Tibial nerve (tissue), 4 donors: ENCODE measurements around the gene ARL14EPL. TPM values are rescaled to one million over a fixed set of nuclear protein-coding genes. Genes with fewer than 3 reads are reported as not detected.
A peak's percentile ranks its signal among the peaks of the same experiment; 100 is the strongest.

Experiments used
- DNase-seq, 2 donors: peaks; one replicate each; pipeline ENCODE4 v3.0.0-alpha.2; 2019; ENCODE audit warnings: low spot score in 2 of 2
- H3K27ac ChIP-seq, 4 donors: fragments of 200-600 bp; sonication (generic) in 3 of 4; one replicate each; pipeline ENCODE4 v1.5.1; 2017 to 2019; ENCODE audit warnings: mild to moderate bottlenecking in 1 of 4
- H3K27me3 ChIP-seq, 2 donors: fragments of 200-600 bp; sonication (generic) in 1 of 2; one replicate each; pipeline versions ENCODE4 v1.5.1 to v1.6.0; 2017 to 2019
- H3K36me3 ChIP-seq, 3 donors: fragments of 200-600 bp; sonication (generic); one replicate each; pipeline ENCODE4 v1.5.1; 2018 to 2019
- H3K4me1 ChIP-seq, 4 donors: fragments of 200-600 bp; sonication (generic) in 3 of 4; one replicate each; pipeline ENCODE4 v1.5.1; 2017 to 2019
- H3K4me3 ChIP-seq, 4 donors: fragments of 200-600 bp; sonication (generic) in 3 of 4; one replicate each; pipeline ENCODE4 v1.5.1; 2017 to 2019; ENCODE audit warnings: mild to moderate bottlenecking in 1 of 4, moderate library complexity in 1 of 4
- H3K9me3 ChIP-seq, 4 donors: fragments of 200-600 bp; sonication (generic) in 3 of 4; one replicate each; pipeline ENCODE4 v1.5.1; 2017 to 2019
- EP300 ChIP-seq, 2 donors: sonication (generic); formaldehyde crosslinking; IDR thresholded peaks; one replicate each; pipeline ENCODE4 v1.6.1; 2017; ENCODE audit warnings: antibody characterized with exemption in 2 of 2, mild to moderate bottlenecking in 1 of 2
- POLR2A ChIP-seq, 2 donors: fragments of 450-650 bp; IDR thresholded peaks; one replicate each; pipeline ENCODE4 v1.6.1; 2017; ENCODE audit warnings: antibody characterized with exemption in 2 of 2, mild to moderate bottlenecking in 2 of 2, moderate library complexity in 2 of 2
- WGBS, 2 donors: methylation state at CpG; one replicate each; pipeline ENCODE4 v1.1.5; 2018; 5-methylcytosine and 5-hydroxymethylcytosine counted together
- total RNA-seq, 4 donors: library from RNA; depleted of rRNA; stranded (reverse); fragments of >200 nt; gene quantifications; one replicate each; pipeline ENCODE4 v1.1.0, GENCODE V29; 2016
- TF ChIP-seq, protein P1 (sequence below), 5 experiments: fragments of 200-600 bp in 3 of 5; fragments of 450-650 bp in 2 of 5; sonication (generic) in 3 of 5; IDR thresholded peaks; one replicate each; pipeline ENCODE4 v1.5.1; 2016 to 2019; ENCODE audit warnings: antibody characterized with exemption in 5 of 5, mild to moderate bottlenecking in 3 of 5, moderate library complexity in 2 of 5

The ARL14EPL gene
- total RNA-seq, 4 donors from 2014 or later = 0.21 TPM; not detected in 3

DNA sequence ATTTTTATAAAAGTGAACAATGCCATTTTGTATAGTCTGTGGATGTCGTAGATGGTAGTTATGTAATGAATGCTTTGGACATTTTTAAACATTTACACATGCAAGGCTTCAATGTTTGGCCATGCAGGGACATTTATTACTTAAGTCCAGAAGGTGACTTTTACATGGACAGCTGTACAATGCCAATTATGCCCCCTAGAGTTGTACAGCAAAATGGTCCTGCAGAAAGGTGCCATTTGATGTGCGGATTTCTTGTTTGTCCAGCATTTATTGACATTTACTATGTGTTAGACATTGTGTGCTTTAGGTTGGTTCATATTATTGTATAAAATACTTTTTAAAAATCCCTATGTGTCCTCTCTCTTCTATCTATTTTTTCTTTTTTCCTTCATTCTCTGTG, 30.1 kb downstream of the ARL14EPL start:
- no peaks in the 10 kb centered on the region for H3K4me1 ChIP-seq
- DNase-seq = no peak
- no peaks in the 10 kb centered on the region for H3K36me3 ChIP-seq
- H3K4me3 ChIP-seq = no peak overlapping the region
- TF ChIP-seq, protein P1, sequence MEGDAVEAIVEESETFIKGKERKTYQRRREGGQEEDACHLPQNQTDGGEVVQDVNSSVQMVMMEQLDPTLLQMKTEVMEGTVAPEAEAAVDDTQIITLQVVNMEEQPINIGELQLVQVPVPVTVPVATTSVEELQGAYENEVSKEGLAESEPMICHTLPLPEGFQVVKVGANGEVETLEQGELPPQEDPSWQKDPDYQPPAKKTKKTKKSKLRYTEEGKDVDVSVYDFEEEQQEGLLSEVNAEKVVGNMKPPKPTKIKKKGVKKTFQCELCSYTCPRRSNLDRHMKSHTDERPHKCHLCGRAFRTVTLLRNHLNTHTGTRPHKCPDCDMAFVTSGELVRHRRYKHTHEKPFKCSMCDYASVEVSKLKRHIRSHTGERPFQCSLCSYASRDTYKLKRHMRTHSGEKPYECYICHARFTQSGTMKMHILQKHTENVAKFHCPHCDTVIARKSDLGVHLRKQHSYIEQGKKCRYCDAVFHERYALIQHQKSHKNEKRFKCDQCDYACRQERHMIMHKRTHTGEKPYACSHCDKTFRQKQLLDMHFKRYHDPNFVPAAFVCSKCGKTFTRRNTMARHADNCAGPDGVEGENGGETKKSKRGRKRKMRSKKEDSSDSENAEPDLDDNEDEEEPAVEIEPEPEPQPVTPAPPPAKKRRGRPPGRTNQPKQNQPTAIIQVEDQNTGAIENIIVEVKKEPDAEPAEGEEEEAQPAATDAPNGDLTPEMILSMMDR (IDR thresholded peaks at IDR 0.05) = no peak
- TF ChIP-seq EP300 (IDR thresholded peaks at IDR 0.05) (no peak), POLR2A (IDR thresholded peaks at IDR 0.05) (no peak)
- H3K27ac ChIP-seq = no peak overlapping the region
- H3K9me3 ChIP-seq = no peaks in the 10 kb centered on the region
- WGBS, 2 donors = 71 to 87% methylated on average over 2 of the region's 2 CpGs
- H3K27me3 ChIP-seq = peaks cover 0 to 5% of the 10 kb centered on the region in 2 donors

DNA sequence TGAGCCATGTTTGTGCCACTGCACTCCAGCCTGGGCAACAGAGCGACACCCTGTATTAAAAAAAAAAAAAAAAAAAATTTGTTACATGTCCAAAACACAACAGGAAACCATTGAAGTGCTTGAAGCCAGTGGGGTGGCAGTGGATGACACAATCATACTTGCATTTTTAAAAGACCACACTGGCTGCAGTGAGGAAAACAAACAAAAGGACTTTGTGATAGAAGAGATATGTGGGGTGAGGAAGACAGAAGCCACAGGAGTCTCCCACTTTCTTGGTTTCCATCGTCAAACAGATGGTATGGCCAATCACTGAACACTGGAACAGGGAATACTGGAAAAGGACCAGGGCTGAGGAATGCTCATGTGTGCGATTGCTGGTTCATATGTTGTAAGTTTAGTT, 31.7 kb downstream of the ARL14EPL start:
- Histone ChIP-seq H3K27me3 (peaks cover 0 to under 1% of the 10 kb centered on the region in 2 donors), H3K36me3 (no peaks in the 10 kb centered on the region), H3K9me3 (no peaks in the 10 kb centered on the region), H3K27ac (no peak overlapping the region), H3K4me3 (no peak overlapping the region), H3K4me1 (no peaks in the 10 kb centered on the region)
- WGBS, 2 donors = 60 to 61% methylated on average over 3 of the region's 3 CpGs
- no peak for TF ChIP-seq POLR2A (IDR thresholded peaks at IDR 0.05)
- TF ChIP-seq EP300 (IDR thresholded peaks at IDR 0.05) = no peak
- TF ChIP-seq, protein P1 (IDR thresholded peaks at IDR 0.05) = no peak
- DNase-seq = no peak

- Histone ChIP-seq H3K4me1 (no peaks in the 10 kb centered on the region), H3K27me3 (no peaks in the 10 kb centered on the region), H3K9me3 (no peaks in the 10 kb centered on the region), H3K36me3 (no peaks in the 10 kb centered on the region), H3K27ac (no peak overlapping the region), H3K4me3 (no peak overlapping the region)
- WGBS, 2 donors = 30 to 32% methylated on average over 4 of the region's 4 CpGs
- TF ChIP-seq, protein P1 (IDR thresholded peaks at IDR 0.05) = peak; percentile 65 to 82 (median 69)
- TF ChIP-seq POLR2A (IDR thresholded peaks at IDR 0.05) = no peak
- peak in 1 of 2 donors; percentile 82 for DNase-seq
Observed at GRCh38 chr5:116068028-116068632, 35.9 kb downstream of the ARL14EPL start.

DNA sequence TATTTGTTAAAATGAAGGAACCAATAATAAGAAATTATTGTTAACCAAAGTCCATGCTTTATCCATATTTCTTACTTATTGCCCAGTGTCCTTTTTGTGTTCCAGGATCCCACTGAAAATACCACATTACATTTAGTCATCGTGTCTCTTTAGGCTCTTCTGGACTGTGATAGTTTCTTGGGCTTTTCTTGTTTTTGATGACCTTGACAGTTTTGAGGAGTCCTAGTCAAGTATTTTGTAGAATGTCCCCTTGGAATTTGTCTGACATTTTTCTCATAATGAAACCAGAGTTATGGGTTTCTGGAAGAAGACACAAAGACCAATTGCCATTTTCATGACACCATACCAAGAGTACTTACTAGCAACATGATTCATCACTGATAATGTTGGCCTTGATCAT, 38.9 kb downstream of the ARL14EPL start:
- no peak for TF ChIP-seq EP300 (IDR thresholded peaks at IDR 0.05)
- Histone ChIP-seq H3K4me3 (no peak overlapping the region), H3K27ac (no peak overlapping the region), H3K4me1 (no peaks in the 10 kb centered on the region), H3K27me3 (no peaks in the 10 kb centered on the region), H3K36me3 (no peaks in the 10 kb centered on the region), H3K9me3 (no peaks in the 10 kb centered on the region)
- 86 to 92% methylated on average over 1 of the region's 1 CpG for WGBS, 2 donors
- no peak for DNase-seq

- Histone ChIP-seq H3K27ac (no peak overlapping the region), H3K4me1 (no peaks in the 10 kb centered on the region), H3K9me3 (no peaks in the 10 kb centered on the region), H3K27me3 (no peaks in the 10 kb centered on the region), H3K4me3 (no peak overlapping the region), H3K36me3 (peaks cover 0 to 5% (median 0%) of the 10 kb centered on the region in 3 donors)
- WGBS, 2 donors = 48 to 54% methylated on average over 6 of the region's 6 CpGs
- DNase-seq = no peak
- TF ChIP-seq, protein P1 (IDR thresholded peaks at IDR 0.05) = no peak
- no peak for TF ChIP-seq EP300 (IDR thresholded peaks at IDR 0.05)
- TF ChIP-seq POLR2A (IDR thresholded peaks at IDR 0.05) = no peak
Observed at GRCh38 chr5:116075191-116075831, 43.0 kb downstream of the ARL14EPL start.
